Measurements from ENCODE around the gene DDN.
A peak's percentile ranks its signal among the peaks of the same experiment; 100 is the strongest.

The DDN gene

GRCh38 chr12:48947727-48948126, 51.4 kb downstream of the DDN start:
- no peaks in the 10 kb centered on the region for H3K4me1 ChIP-seq (ENCODE audit: control insufficient read depth, insufficient read depth, low read length)
- H3K27me3 ChIP-seq (ENCODE audit: control insufficient read depth, insufficient read depth, low read length): no peaks in the 10 kb centered on the region
- no peak overlapping the region for H3K9ac ChIP-seq (ENCODE audit: low read depth, low read length)
- H3K36me3 ChIP-seq (ENCODE audit: control insufficient read depth, insufficient read depth, low read length): peaks cover 8% of the 10 kb centered on the region
- H3K9me3 ChIP-seq (ENCODE audit: control insufficient read depth, insufficient read depth, low read length): no peaks in the 10 kb centered on the region
- H3K4me3 ChIP-seq (ENCODE audit: low read depth, low read length): no peak overlapping the region

GRCh38 chr12:48946943-48947342, 52.2 kb downstream of the DDN start:
- no peaks in the 10 kb centered on the region for H3K4me1 ChIP-seq (ENCODE audit: control insufficient read depth, insufficient read depth, low read length)
- H3K9ac ChIP-seq (ENCODE audit: low read depth, low read length): no peak overlapping the region
- no peak overlapping the region for H3K4me3 ChIP-seq (ENCODE audit: low read depth, low read length)
- peaks cover 2% of the 10 kb centered on the region for H3K36me3 ChIP-seq (ENCODE audit: control insufficient read depth, insufficient read depth, low read length)
- H3K27me3 ChIP-seq (ENCODE audit: control insufficient read depth, insufficient read depth, low read length): no peaks in the 10 kb centered on the region
- H3K9me3 ChIP-seq (ENCODE audit: control insufficient read depth, insufficient read depth, low read length): no peaks in the 10 kb centered on the region

DNA sequence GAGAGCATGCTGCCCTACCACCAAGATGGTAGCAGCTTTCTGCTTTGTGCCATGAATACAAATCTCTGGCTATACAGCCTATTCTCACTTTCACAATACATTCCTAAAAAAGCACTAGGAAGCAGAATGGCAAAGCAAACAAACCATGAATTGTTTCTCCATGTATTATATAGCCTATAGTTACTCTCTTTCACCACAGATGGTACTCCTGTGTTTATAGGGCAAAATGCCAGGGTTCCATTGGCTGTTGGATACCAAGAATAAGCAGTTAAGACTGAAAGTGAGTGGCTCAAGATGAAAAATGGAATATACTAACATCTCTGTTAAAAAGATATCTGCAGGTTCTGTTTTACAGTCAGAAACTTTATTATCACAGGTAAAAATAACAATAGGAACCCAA, 53.0 kb downstream of the DDN start:
- Histone ChIP-seq H3K9ac (ENCODE audit: low read depth, low read length) (peak overlapping the region; percentile 32), H3K4me1 (ENCODE audit: control insufficient read depth, insufficient read depth, low read length) (no peaks in the 10 kb centered on the region), H3K27me3 (ENCODE audit: control insufficient read depth, insufficient read depth, low read length) (no peaks in the 10 kb centered on the region), H3K9me3 (ENCODE audit: control insufficient read depth, insufficient read depth, low read length) (no peaks in the 10 kb centered on the region), H3K36me3 (ENCODE audit: control insufficient read depth, insufficient read depth, low read length) (peaks cover 6% of the 10 kb centered on the region), H3K4me3 (ENCODE audit: low read depth, low read length) (no peak overlapping the region)
